CD4-positive, alpha-beta T cell treated with Interleukin-6 at 100 ng/mL for 8 hours (primary cell): ENCODE measurements around the gene UNC5C.
"Not testable (repeated sequence)": the region's sequence is repeated elsewhere in the genome, so short reads cannot be mapped to it uniquely, and the experiment has no call there.

Source experiments
- DNase-seq: peaks from one replicate; pipeline ENCODE4 v3.0.0-alpha.2; 2020; ENCODE audit warnings: mixed read lengths, low spot score

UNC5C gene

DNA sequence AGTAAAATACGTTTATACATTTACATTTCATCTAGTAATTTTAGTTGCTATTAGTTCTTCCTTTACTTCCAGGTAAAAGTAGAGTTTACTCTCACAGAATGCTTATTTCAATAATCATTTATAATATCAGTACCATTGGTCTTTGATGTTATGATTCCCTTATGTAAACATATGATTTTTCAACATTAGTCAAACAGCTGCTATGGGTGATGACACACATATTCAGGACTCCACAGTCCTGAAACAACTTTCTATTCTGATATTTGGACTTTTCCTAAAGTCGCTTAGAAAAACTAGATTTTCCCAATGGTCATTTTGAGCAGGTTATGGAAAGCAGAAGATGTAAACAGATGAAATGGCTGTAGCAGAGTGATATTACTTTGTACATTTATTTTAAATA is 369.8 kb downstream of the UNC5C start:
- no peak for DNase-seq

- DNase-seq, result not testable (repeated sequence)
Measured at GRCh38 chr4:95171377-95171776, 377.4 kb downstream of the UNC5C start.

DNA sequence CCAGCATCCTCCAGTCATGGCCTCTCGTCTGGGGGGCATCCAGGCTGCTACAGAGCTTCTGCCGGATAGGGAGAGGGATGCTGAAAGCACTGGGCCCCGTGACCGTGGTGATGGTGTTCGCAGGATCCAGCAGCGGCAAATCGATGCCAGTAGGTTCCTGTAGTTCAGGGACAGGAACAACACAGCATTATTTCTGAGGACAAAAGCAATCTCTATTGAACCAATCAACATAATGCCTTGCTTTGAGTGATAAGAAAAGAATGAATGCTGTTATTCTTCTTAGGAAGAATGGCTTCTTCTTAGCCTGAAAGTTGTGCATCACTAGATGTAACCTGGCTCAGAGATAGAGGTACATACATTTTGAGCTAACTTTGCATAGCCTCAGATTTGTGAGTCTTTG is 378.6 kb downstream of the UNC5C start:
- no peak for DNase-seq

DNA sequence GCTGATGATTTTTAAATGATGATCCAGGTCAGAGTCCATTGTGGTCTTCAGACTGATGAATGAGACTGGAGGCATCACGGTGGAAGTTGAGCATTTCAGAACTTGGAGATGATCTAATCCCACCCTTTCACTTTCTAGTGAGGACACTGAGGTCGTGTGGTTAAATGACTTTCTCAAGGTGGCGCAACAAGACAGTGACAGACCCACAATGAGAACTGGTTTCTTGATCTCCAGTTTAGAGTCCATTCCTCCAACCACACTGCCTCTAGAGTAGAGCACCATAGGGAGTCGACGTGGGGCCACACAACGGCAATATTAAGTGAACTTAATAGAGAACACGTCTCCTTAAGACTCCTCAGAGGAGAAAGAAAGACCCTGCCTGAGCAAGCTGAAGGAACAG is 381.0 kb downstream of the UNC5C start:
- no peak for DNase-seq

- DNase-seq, result peak; percentile 60
Measured at GRCh38 chr4:95165926-95166524, 382.7 kb downstream of the UNC5C start.

DNA sequence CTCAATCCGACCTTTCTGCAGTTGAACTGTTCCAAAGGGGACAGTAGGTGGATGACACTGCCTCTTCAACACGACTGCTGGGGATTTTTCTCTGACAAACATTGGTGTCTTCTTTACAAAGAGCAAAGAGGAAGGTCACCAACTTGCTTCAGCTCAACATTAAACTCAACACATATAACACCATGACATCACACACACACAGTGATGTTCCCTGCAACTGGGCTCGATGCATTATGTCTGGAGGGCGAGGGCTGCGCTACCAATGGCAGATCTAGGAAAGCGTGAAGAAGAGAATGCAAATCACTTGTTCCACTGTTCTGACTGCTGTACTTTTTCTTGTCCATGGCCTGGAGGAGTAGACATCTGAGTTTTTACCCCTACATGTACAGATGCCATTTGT is 385.9 kb downstream of the UNC5C start:
- no peak for DNase-seq

DNA sequence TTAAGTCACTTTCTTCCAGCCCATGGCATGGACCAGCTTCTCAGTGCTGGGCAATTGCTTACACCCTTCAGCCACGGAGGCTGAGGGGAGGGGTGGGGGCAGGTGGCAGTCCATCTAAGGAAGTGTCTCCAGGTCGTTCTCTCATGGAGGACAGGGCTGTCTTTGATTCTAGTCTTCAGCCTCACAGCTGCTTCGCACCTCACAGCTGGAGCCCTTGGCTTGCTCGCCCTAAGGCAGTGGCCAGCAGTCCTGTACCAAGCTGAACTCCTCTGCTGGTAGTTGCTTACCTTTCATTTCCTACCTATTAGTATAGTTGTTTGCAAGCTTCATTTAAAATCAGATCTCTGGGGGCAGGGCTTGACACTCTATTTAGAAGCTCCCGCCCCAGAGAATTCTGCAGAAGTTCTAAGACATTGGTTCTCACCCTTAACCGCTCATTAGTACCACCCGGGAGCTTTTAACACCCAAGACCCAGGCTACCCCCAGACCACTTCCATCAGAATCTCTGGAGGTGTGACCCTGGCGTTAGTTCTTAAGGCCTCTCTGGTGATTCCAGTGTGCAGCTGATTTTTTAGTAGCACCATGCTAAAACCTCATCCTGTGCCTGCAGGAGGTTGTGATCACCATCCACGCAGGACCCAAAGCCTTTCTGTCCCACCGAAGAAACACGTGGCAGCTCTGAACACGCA is 386.8 kb downstream of the UNC5C start:
- no peak for DNase-seq

DNA sequence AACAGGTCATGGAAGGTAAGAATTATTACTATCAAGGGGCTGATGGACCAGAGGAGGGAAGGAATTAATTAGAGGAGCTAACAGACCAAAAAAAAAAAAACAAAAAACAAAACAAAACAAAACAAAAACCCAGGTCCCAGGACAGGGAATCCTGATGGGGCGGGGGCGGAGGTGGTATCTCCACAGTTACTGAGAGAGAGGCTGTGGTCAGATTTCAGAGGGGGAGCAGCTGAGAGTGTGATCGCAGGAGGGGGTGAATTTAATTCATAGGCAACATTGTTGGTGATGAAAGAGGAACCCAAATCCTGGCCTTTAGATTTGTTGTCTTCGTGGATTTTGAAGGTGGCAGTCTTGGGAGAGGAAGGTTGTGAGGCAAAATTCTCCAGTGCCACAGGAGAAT is 389.4 kb downstream of the UNC5C start:
- no peak for DNase-seq

GRCh38 chr4:95158626-95159025 is 390.1 kb downstream of the UNC5C start:
- no peak for DNase-seq

GRCh38 chr4:95158045-95158444 is 390.7 kb downstream of the UNC5C start:
- no peak for DNase-seq

DNA sequence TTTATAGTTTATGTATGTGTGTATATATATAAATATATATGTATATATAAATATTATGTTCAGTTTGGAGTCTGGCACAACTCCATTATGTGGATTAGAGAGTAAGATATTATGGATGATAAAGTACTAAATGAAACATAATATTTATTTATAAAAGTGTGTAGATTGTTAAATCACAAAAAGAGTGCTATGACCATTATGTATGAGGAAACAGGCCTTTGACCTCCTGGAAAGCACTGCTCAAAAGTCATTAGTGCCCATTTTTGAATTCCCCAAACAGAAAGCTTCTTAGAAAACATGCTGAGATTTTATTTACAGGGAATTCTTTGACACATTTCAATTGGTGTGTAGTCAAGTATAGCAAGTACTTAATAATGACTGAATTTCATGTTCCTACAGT is 391.2 kb downstream of the UNC5C start:
- DNase-seq, result no peak

DNA sequence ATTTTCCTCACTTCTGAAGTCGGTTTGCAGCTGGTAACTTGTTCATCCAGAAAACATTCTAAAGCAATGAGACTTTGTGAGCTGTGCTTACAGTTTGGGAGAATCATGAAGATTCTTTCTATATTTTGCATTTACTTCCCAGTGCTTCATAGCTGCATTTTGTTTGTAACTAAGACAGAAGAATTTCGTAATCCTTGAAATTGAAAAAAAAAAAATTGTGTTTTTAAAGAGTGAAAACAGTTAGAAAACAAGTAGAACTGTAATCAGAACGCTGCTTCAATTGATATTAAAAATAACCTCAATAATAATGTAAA is 392.4 kb downstream of the UNC5C start:
- no peak for DNase-seq

GRCh38 chr4:95155759-95156451 is 392.9 kb downstream of the UNC5C start:
- DNase-seq, result peak; percentile 20

DNA sequence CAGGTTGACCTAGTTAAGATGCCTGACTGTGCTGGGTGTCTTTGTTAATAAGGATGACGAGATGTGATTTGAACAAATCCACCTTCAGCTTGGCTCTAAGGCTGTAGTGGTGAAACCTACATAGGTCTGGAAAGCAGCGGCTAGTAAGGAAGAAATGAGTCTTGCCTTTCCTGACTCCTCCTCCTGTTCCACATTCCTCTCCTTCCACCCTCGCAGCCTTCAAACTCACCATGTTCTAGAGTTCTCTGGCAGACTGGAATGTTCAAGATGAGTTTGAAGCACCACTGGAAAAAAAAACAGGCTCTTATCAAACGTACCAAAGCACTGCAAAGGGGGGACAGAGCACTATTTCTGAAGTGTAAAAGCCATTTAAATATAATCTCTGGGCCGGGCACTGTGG is 395.6 kb downstream of the UNC5C start:
- no peak for DNase-seq

- DNase-seq, result no peak
Measured at GRCh38 chr4:95151255-95151654, 397.5 kb downstream of the UNC5C start.

GRCh38 chr4:95142932-95143331 is 405.8 kb downstream of the UNC5C start:
- no peak for DNase-seq

DNA sequence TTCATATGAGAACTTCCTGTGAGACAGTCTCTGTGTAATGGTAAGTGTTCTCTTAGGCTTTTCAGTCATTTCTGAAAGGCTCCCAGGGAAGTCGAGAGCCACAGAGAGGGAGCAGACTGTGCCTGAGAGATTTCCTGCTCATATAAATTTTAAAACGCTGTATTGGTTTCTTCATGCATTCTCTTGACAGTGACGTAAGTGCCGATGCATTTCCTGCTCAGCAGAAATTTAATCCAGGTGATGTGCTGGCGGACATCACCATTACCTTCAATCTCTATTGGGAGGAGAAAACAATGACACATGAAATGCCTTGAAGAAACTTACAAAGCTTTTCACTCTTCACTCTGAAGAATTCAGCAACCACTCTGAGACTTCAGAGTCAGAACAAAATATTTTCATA is 407.4 kb downstream of the UNC5C start:
- no peak for DNase-seq

- DNase-seq, result not testable (repeated sequence)
Measured at GRCh38 chr4:95139424-95139823, 409.3 kb downstream of the UNC5C start.

DNA sequence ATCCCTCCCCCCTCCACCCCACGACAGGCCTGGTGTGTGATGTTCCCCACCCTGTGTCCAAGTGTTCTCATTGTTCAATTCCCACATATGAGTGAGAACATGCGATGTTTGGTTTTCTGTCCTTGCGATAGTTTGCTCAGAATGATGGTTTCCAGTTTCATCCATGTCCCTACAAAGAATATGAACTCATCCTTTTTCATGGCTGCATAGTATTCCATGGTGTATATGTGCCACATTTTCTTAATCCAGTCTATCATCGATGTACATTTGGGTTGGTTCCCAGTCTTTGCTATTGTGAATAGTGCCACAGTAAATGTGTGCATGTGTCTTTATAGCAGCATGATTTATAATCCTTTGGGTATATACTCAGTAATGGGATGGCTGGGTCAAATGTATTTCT is 414.8 kb downstream of the UNC5C start:
- not testable (repeated sequence) for DNase-seq

DNA sequence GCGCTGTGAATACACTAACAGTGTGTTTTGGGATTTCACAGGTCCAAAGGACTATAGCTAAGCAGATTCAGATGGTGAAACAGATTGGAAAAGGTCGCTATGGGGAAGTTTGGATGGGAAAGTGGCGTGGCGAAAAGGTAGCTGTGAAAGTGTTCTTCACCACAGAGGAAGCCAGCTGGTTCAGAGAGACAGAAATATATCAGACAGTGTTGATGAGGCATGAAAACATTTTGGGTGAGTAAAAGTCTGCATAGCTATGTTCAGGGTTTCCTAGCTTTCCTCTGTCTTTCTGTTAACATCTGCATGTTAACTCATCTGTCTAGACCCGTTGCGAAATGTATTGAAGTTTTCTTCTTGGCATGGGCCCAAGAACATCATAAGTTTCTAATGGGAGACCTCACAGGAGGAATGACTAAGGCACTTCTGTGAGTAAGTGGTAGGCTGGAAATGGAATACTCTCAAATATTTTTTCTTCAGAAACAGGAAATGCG is 418.9 kb downstream of the UNC5C start:
- DNase-seq, result no peak

- no peak for DNase-seq
Measured at GRCh38 chr4:95129031-95129430, 419.7 kb downstream of the UNC5C start.

- DNase-seq, result no peak
Measured at GRCh38 chr4:95124906-95125504, 423.8 kb downstream of the UNC5C start.

DNA sequence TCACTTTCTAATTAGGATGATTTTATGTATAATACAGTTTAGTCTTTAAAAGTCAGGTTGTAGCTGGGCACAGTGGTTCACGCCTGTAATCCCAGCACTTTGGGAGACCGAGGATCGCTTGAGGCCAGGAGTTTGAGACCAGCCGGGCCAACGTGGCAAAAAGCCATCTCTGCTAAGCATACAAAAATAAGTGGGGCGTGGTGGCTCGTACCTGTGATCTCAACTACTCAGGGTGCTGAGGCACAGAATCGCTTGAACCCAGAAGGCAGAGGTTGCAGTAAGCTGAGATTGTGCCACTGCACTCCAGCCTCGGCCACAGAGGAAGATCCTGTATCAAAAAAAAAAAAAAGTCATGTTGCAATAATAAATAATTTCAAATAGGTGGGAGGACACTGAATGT is 426.8 kb downstream of the UNC5C start:
- no peak for DNase-seq
